Inferior parietal cortex (tissue), 1 donor: ENCODE results near the gene IQCF2.
"Not testable (repeated sequence)": the region's sequence is repeated elsewhere in the genome, so short reads cannot be mapped to it uniquely, and the experiment has no call there.

Experiments used
- DNase-seq: peaks from one replicate; pipeline ENCODE4 v3.0.0-alpha.2; 2016; ENCODE audit errors: extremely low spot score

IQCF2 gene

GRCh38 chr3:51876186-51876585, 14.8 kb downstream of the IQCF2 start:
- no peak for DNase-seq

- no peak for DNase-seq
These were observed 18.5 kb downstream of the IQCF2 start for GRCh38 chr3:51879937-51880336.

GRCh38 chr3:51886447-51886846, 25.0 kb downstream of the IQCF2 start:
- DNase-seq, result no peak

- DNase-seq, result no peak
These were observed 26.2 kb downstream of the IQCF2 start for GRCh38 chr3:51887620-51888019.

- DNase-seq, result no peak
These were observed 27.2 kb downstream of the IQCF2 start for GRCh38 chr3:51888463-51889105.

GRCh38 chr3:51891242-51892039, 30.0 kb downstream of the IQCF2 start:
- DNase-seq, result no peak

GRCh38 chr3:51894391-51894790, 33.0 kb downstream of the IQCF2 start:
- DNase-seq, result no peak

- DNase-seq, result no peak
These were observed 33.5 kb downstream of the IQCF2 start for GRCh38 chr3:51894939-51895338.

- DNase-seq, result no peak
These were observed 35.3 kb downstream of the IQCF2 start for GRCh38 chr3:51896607-51897305.

- DNase-seq, result no peak
These were observed 36.0 kb downstream of the IQCF2 start for GRCh38 chr3:51897391-51897790.

GRCh38 chr3:51900043-51900442, 38.6 kb downstream of the IQCF2 start:
- not testable (repeated sequence) for DNase-seq

- not testable (repeated sequence) for DNase-seq
These were observed 40.9 kb downstream of the IQCF2 start for GRCh38 chr3:51902361-51902760.

- no peak for DNase-seq
These were observed 42.8 kb downstream of the IQCF2 start for GRCh38 chr3:51904034-51904823.

- DNase-seq, result no peak
These were observed 46.6 kb downstream of the IQCF2 start for GRCh38 chr3:51908026-51908425.
